GM19043 (cell line): ENCODE data around the gene ANO2.

ENCODE experiments used
- ATAC-seq: cut with Tn5 transposase; IDR thresholded peaks from one replicate; pipeline ENCODE4 v1.9.1; 2021; ENCODE audit warnings: low read depth; ENCODE audit not compliant: unreplicated experiment

The ANO2 gene

DNA sequence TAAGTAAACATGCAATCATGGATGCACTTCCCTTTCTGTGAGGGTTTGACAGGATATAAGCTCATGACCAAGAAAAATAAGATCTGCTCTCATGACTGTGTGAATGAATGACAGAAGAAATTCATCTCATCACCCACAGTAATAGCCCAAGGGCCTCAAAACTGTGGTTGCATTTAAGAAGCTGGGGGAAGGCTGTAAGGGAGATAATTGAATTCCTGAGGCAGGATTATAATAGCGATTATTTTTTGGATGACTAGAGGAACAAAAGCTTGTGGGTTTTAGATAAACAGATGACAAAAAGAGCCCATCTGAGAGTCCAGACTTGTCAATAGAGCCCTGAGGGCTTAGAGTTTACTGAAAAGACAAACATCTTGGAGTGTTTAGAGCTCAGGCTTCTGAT, 352.0 kb downstream of the ANO2 start:
- no peak for ATAC-seq

DNA sequence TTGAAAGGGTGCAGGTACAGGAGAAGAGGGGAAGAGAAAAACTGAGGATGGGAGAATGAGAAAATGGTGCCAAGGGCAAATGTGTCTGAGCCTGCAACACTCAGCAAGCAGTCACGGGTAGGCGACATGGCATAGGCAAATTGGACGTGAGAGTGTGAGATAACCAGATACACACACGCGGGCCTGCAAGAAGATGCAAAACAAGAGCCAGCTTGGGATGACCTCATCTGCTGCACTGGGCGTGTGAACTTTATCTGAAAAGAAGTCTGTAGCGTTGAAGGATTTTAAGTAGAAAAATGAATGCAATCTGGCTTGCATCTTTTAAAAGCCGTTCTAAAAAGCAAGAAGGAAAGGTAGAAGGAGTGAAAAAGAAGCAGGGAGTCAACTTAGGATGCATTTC, 352.7 kb downstream of the ANO2 start:
- no peak for ATAC-seq

DNA sequence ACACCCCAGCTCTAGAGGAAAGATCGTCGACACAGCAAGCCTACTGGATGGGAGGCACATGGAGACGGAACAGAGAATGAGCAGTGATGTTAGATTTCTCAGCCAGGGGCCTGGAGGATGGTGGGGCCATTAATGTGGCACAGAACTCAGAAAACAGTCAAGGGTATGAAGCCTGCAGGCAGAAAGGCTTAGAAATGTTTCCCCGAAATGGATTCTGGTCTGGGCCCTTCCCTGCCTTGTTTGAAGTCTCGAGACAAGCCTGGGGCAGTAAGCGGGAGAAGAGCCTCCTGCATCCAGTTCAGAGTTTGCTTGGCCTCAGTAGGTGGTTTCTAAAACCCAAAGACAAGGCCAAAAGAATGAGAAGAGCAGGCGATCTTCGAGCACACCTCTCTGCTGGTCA, 354.7 kb downstream of the ANO2 start:
- no peak for ATAC-seq

DNA sequence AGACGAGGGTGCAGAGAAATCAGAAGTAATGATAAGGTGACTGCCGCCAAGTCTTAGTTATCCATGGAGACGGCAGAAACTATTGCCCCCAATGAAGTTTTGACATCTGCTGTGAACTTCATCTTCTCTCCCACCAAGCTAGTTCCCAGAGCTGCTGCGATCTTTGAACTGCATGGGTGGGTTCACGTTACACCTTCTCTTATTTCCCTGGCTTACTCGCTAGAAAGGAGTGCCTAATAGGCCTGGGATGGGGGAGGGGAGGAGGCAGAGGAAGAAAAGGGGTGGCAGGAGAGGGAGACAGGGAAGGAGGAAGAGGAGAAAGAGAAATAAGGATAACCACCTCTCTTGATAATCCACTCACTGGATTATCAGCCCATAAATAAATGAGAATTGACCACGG, 356.0 kb downstream of the ANO2 start:
- ATAC-seq = no peak

DNA sequence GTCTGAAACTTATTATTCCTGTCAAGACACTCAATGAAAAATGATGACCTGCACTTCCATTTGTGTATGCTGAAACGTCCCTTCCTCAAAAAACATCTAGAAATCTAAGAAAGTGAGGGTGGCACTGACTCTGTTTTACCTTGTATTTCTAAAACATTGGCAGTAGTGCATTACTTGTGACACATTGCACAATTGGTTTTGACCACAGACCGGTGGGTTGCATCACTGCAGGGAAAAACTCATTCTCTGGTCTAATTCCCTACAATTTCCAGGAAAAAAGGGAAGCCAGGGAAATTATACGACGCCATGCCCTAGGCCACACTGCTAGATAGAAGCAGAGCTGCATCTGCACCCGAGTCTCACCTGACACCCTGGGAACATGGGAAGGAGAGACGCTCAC, 356.5 kb downstream of the ANO2 start:
- ATAC-seq = no peak

DNA sequence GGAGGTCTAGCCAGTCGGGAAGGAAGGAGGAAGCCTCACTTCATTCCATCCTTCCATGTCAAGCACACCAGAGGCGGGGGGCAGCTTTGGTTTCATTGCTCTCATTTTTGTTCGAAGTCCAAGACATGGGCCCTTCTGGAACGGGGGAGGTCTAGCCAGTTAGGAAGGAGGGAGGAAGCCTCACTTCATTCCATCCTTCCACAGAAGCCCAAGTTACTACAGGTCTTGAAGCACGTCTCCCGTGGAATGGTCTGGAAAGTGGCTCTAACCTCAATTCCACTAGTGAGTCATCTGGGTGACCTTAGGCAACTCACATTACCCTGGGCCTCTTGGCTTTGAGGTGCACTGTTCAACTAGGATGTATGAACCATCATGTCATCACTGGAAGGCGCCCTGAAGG, 356.9 kb downstream of the ANO2 start:
- no peak for ATAC-seq

DNA sequence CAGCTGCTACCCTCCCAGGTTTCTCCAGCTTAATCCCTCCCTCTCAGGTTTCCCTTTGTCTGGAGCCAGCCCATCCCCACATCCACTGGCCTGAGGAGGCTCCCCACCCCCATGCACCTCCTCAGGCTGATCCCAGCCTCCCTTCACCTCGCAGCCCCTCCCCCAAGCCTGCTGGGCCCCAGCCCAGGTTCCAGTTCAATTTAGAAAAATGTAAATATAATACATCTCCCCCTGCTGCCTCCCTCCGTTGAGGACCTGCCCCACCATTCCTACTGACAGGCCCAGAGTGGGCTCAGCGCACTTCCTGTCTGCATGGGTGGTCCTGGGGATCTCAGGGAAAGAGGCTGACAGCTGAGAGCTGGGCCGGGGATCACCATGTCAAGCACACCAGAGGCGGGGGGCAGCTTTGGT, 357.3 kb downstream of the ANO2 start:
- no peak for ATAC-seq

DNA sequence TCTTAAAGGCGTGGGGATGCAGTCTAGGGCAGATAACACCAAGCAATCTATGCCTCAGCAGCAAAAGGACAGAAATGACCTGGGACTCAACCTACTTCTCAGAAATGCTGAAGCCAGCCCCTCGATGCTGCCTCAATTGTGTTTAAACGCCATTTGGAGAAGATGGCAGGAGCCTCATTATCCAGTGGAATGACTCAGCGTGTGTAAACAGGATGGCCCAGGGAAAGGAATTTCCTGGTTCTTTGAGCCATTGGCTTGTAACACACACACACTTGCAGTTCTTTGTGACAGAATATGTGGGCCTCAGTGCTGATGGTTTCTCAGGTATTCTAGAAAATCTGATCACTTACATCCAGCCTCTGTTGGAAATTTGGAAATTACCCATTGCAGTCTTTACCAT, 358.9 kb downstream of the ANO2 start:
- no peak for ATAC-seq

DNA sequence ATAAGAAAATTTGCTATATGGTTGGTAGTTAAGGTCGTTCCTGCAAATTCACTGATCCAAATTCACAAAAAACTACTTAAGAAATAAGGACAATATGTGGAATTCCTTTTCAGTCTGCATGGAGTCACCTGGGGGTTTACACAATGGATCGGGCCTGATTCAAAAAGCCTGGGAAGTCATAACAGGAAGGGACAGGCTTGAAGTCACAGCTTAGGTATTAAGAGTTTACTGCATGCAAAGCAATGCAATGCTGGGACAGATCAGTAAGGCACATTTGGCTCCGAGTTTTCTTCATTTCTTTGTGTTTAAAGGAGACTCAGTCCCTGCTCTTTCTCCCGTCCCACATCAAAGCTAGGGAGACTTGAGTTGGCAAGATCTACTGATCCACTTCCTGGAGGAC, 359.9 kb downstream of the ANO2 start:
- no peak for ATAC-seq

DNA sequence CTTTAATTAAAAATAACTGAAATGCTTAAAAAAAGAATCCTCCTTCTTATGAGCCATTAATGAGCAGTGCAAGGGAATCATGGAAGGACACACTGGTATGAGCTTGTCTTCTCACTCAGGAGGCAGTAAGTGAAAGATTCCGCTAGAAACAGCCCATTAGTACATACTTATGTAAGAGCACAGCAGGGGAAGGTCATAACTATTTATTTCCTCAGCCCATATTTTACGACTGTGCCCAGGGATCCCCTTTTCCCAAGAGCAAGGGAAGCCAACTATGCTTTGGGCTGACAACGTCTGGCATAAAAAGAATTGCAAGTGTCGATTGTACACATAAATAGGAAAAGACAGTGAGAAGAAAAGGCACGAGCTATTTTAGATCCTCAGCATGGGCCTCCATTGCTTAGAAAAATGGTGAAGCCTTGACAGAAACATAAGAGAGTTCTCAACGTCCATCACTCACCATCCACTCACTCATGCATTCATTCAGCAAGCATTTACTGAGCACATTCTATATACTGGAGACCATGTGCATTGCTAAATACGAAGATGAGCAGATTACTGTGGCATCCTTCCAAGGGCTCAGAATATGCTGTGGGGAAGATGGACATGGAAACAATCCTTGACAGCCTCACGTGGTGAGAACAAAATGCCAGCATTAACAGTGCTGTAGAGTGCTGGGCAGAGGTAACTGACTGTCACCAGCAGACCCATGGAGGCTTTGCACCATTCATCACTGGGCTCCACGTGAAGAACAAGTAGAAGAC, 360.5 kb downstream of the ANO2 start:
- no peak for ATAC-seq

DNA sequence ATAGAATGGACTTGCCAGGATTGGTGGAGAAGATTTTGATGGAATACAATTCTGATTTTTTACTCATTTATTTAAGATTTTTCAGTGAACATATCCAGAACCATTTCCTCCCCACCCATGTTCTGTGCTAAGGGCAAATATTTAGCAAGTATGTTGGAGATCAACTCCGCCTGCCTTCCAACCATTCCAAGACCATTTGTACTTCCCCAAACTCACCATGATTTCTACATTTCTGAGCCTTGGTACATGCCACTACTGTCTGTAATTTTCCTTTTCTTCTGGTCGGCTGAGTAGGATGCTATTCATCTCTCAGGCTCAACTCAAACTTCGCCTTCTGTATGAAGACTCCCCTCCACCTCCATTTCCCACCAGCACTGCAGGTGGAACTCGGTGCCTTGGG, 362.5 kb downstream of the ANO2 start:
- ATAC-seq = no peak

DNA sequence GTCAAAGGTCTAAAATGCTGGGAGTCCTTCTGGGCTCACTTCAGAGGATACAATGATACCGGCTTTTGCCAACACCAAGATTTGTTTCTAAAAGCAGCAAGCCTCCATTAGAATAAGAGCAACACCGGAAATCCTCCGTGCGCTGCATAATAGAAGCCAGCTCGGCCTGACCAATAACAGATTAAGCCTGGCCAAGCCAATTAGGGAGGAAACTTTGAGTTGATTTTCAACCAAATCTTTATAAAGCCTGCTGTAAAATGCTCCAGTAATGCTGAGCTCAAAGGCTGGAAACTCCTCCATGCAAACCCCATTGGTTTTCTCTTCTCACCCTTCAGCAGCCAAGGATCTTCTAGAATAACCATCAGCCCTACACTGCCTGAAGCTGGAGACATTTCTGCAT, 363.0 kb downstream of the ANO2 start:
- no peak for ATAC-seq

DNA sequence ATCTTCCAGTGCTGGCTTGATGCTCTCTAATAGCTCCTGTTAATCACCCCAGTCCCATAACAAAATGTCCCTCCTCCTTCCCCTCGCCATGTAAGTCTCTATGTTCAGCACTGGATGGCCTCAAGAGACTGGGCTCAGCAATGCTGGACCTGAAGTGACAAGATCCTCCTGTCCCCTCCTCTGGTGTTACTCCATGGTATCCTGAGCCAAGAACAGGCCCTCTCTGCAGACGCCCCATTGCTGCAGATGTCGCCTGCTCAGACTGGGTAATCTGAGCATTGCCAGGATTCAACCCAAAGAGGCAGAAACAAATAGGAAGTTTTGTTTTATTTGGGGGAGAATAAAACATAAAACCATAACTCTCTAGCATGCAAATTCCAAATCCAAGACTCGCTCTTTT, 363.4 kb downstream of the ANO2 start:
- no peak for ATAC-seq

DNA sequence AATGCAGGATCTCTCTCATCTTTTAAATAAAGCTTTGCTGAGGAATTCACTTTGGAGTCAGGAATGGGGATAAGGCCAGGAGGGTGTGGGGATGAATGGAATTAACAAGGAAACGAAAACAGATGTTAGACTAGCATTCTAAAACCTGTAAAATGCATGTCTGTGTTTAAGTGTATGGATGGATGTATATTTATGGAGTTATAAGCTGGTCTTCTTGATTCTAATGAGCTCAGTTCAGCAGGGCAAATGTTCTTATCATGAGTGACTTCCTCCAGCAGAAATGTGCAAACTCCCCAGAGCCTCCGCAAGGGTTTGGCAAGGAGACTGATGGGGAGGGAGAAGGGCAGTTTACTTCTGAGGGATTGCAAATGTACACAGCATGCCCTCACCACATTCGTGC, 364.0 kb downstream of the ANO2 start:
- no peak for ATAC-seq

DNA sequence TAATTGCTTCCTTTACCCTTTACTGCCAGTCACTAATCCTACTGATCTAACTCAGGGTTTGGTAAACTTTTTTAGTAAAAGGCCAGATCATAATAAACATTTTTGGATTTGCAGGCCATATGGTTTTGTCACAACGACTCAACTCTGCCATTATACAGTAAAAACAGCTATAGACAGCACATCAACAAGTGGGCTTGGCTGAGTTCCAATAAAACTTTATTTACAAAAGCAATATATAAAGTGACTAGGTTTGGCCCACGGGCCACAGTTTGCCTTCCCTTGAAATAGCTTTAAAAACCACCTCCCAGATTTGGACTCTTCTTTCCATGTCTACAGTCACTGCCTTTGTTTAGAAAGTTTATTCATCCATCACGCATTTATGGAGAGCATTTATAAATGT, 366.3 kb downstream of the ANO2 start:
- ATAC-seq = no peak

DNA sequence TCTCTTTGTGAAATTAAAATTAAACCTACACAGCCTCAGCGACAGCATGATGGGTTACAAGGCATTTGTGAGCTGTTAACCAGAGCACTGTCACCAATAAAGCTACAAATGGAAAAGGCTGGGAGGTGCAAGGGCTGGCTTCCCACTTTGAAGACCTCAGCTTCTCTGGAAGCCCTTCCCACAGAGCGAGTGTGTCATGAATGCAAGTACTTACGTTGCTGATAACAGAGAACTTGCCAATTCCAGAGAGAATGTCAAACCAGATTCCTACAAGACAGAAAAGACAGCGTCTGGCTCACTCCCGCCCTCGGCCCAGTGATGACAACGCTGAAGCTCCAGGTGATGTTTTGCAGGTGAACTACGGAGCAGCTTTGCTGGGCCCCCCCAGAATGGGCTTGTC, 367.3 kb downstream of the ANO2 start:
- ATAC-seq = no peak

DNA sequence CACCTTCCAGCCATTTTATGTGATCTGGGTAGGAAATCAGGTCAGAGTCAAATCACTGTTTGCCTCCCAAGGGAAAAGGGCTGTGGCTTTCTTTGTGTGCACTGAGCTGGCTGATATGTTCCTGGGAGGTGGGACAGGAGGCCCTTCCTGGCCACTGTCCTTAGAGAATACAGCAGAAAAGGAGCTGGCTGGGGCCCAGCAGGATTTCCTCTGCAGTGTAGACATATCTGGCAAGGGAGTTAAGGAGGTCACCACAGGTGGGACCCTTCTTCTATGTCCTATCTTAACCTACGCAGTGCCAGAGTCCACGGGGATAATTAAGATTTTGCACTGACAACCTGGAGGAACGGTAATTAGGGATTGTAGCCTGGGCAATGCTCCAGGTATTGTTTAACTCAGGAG, 367.8 kb downstream of the ANO2 start:
- no peak for ATAC-seq

DNA sequence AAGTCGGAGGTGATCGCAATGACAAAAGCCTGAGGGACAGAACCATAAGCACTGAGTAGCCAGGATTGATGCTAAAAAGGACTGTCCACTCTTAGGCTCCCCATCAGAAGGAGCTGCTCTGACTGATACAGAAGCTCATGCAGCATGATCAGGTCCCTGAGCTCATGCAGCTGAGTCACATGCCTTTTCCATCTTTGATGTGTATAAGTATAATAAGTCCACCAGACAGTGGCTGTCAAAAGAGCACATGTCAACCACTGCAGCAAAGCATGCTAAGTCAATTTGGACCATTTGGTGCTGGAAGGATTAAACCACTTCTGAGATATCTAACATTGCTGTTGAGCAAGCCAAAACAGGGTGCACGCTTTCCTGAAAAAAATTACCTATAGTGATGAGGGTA, 369.1 kb downstream of the ANO2 start:
- ATAC-seq = no peak

DNA sequence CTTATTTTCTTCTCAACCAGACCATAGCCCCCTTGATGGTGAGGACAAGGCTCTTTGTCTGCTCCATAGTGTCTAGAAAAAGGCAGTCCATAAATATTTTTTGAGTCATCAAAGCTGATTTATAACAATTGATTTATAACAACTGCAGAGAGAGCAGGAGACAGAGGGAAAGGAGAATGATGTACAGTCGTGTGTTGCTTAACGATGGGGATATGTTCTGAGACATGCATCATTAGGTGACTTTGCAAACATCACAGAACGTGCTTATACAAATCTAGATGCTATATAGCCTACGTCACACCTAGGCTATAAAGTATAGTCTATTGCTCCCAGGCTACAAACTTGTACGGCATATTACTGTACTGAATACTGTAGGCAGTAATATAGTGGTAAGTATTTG, 369.8 kb downstream of the ANO2 start:
- no peak for ATAC-seq

DNA sequence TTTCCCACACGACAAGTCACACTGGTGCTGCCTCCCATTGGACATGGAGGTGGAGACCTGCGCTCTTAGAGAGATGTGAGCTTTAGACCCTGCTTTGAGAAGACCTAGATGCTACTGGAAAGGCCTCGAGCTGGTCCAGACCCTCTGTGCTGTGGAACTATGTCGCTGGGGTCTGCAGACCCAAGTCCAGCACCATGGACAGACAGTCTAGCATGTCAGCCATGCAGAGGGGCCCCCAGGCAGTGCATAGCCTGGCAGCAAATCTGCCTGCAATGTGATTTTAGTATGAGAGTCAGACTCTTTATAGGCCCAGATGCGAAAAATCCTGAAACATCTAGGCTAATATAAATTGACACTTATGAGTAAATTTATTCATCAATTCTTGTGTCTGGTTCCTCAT, 371.7 kb downstream of the ANO2 start:
- ATAC-seq = no peak

DNA sequence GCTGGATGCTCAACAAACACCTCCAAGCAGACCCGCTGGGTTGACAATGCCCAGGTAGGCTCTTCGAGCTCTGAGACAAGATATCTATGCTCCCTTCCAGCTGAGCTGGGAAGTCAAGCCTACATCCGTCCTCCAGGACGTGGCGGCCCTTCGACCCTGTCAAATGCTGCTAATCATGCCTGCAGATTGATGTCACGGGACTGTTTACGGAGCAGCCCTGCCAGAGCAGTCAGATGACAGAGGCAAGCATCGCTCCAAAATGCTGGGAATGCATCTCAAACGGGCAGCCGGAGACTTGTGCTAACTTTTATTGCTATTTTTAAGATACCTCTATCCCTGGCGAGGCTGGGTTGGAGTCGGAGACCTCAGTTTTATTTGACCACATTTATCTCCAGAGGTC, 373.9 kb downstream of the ANO2 start:
- ATAC-seq = no peak

DNA sequence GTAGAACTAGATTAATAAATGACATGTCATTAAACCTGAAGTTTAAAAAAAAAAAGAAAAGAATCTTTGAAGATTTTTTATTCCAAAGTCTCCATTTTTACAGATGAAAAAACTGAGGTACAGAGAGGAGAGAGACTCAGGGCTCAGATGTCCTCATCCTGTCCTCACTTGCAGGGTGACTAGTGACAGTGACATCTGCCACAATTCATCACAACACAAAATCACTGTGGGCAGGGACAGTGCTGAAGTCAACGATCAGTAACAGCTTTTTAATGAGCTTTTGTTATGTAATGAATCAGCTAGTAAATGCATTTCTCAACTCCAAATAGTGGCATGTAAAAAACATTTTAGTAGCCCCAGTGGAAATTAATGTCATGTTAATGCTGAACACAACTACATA, 374.6 kb downstream of the ANO2 start:
- ATAC-seq = no peak

DNA sequence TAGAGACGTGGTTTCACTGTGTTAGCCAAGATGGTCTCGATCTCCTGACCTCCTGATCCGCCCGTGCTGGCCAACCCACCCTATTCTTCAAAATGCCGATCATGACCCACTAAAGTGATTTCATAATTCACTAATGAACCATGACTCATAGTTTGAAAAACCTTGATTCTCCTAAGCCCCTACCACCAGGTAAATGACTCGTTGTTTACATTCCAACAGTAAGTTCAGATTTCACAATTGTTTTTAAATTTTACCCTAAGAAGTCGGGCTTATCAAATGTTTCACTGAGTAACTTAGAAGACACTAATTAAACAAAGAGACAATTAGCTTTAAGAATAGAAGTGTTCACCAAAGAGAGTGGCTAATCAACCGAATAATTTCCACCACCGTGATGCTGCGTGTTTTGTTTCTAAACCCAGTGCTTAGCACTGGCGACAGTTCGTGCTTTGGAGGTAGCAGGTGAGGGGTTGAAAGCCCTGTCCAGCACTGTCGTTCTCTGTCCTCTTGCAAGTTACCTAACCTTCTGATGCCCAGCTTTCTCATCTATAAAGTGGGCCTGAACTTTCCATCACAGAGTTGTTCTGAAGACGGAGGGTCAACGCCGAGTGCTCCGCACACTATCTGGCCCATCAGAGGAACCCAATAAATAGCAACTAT, 376.6 kb downstream of the ANO2 start:
- ATAC-seq = no peak
